Midbrain (tissue), 1 donor: Measurements from ENCODE around the gene ANKS1B.
"Not testable (repeated sequence)": the region's sequence is repeated elsewhere in the genome, so short reads cannot be mapped to it uniquely, and the experiment has no call there.

Experiments
- DNase-seq: peaks from one replicate; lab custom pipeline; 2025; lab: John Stamatoyannopoulos, UW

Gene ANKS1B

DNA sequence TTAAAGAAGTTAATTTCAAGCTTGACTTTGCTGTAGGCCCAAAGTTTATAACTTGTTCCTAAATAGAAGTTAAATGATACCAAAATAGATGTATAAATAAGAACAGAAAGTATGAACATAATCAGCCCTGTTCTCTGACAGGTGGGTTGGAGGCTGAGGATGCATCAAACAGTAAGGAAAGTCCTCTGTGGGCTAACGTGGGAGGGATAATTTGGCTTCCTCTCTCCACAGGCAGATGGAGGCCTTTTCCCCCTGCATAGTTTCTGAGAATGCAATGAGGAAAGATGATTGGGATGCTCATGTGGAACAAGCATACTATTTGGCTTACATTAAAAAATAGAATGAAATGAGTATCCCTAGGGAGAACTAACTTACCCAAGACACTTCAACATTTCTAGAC lies 280.7 kb downstream of the ANKS1B start:
- no peak for DNase-seq

- DNase-seq = no peak
Observed at GRCh38 chr12:99700032-99700431, 284.7 kb downstream of the ANKS1B start.

DNA sequence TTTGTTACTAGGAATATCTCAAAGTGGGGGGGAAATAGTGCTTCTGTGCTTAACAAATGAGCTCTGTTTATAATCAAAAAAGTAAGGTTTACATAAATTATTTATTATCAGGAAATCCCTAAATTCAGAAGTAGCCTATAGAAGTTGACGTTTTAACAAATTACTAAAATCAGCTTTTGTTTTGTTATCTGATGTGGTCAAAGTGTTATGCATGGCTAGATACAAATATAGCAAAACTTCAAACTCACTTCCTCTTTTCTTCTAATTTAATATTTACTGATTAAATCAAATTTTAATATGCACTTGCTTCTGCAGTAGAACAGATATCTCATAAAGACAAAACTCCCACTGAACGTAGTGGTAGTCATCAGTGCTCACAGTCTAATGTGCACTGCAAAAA lies 289.7 kb downstream of the ANKS1B start:
- no peak for DNase-seq

DNA sequence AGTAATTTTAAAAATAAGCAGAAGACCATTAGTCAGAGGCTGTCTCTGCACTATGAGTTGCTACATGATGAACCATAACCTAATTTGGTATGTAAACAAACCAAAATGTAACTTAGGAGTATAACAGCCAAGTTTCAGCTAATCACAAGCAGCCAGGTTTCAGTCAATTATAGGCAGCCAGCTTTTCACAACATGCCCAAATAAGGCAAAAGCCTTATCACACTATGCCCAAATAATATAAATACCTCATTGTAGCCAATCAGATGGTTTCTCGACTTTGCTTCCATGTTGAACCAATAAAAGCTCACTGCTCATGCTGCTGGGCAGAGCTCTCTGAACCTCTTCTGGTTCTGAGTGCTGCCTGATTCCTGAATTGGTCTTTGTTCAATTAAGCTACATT lies 298.6 kb downstream of the ANKS1B start:
- DNase-seq = no peak

GRCh38 chr12:99680276-99680675 lies 304.5 kb downstream of the ANKS1B start:
- DNase-seq = no peak

- DNase-seq = no peak
Observed at GRCh38 chr12:99670635-99671034, 314.1 kb downstream of the ANKS1B start.

GRCh38 chr12:99658671-99659349 lies 325.9 kb downstream of the ANKS1B start:
- DNase-seq = no peak

DNA sequence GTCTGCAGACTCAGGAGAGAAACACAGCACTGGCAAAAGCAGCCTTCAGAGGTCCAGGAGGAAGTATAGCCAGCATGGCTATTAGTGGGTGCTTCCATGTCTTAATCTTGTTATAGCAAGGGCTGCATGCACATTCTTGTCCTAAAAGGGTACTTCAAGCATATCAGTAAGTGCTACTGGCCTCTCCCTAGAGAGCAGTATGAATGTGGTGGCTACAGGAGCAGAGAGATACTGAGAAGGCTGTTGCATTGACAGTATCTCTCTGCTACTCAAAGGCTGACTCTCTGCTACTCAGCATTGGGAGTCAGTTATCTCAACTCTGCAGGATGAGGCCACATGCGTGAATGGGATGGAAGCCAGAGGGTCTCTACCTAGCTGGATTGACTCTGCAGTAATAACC lies 335.2 kb downstream of the ANKS1B start:
- no peak for DNase-seq

- DNase-seq = no peak
Observed at GRCh38 chr12:99648183-99648582, 336.6 kb downstream of the ANKS1B start.

- no peak for DNase-seq
Observed at GRCh38 chr12:99647453-99647852, 337.3 kb downstream of the ANKS1B start, which contains the start of gene GARIN6. Gene GARIN6, plus strand, starts transcription at chr12:99647753. Its CDS starts 422 bp downstream, at chr12:99648175.

DNA sequence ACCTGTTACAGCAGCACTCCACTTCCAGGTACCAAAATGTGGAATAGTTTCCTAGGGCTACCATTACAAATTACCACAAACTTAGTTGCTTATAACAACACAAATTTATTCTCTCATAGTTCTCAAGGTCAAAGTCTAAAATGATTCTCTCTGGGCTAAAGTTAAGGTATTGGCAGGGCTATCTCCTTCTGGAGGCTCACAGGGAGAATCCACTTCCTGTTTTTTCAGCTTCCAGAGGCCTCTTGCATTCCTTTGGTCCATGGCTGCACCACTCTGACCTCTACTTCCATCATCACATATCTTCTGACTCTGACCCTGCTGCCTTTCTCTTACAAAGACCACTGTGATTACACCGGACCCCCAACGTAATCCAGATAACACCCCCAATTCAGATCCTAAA lies 340.1 kb downstream of the ANKS1B start:
- DNase-seq = no peak

DNA sequence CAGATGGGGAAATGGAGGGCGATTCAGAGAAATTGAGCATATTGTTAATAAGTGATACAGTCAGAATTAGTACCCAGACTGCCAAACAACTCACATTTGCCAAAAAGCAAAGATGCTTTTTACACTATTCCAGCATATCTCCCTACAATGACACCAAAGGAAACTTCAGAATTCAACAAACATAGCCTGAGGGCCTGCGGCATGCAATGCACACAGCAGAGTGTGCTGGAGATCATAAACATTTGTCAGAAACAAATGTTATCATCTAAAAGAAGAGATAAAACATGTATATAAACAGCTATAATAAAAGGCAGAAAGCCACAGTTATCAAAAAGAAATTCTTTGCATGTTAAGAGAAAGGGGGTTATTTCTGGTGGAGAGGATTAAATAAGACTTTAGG lies 357.3 kb downstream of the ANKS1B start:
- no peak for DNase-seq

- not testable (repeated sequence) for DNase-seq
Observed at GRCh38 chr12:99624591-99624990, 360.1 kb downstream of the ANKS1B start.

DNA sequence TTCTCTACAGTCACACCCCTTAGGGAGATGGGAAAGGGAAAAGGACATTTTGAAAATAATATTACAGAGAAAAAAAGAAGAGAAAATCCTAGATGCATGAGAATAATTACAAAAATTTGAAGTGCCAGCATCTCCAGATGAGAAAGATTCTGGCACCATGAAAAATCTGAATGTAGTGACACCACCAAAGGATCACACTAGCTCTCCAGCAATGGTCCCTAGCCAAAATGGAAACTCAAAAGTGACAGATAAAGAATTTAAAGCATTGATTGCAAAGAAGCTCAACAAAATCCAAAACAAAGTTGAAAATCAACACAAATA lies 364.6 kb downstream of the ANKS1B start:
- DNase-seq = no peak

- peak; percentile 1 for DNase-seq
Observed at GRCh38 chr12:99619389-99620158, 365.2 kb downstream of the ANKS1B start.

DNA sequence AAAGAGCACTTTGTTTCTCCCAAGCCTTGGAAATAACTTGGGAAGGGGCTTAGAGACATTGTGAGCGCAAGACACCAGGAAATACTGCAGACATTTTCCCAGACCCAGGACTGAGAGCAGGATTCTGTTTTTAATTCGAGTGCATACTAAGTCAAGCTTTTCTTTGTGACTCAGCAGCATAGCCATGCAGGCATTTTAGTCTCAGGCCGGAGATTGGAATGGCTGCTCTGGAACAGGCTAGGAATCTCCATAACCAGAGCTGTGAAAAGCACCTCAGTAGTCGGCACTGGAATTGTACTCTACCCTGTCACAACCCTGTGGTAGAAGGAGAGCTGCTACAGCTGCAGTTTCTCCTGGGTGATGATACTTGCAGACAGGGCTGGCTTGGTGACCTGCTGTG lies 366.1 kb downstream of the ANKS1B start:
- DNase-seq = no peak

DNA sequence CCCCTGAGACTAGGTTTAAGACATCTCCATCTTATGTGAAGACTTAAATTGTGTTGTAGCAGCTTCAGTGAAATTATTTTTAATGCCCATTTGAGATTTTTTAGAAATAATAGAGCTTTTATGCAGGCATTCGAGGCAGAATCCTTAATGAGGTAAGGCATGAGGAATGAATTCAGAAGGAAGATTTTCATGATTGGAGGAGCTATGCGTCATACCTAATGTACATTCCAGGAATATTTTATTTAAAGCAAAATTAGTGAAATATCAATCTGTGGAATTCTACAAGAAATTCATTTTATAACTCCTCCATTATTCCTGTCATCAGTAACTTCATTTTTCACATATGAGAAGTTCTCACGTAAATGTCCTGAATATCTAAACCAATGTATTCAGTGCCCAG lies 373.1 kb downstream of the ANKS1B start:
- no peak for DNase-seq

DNA sequence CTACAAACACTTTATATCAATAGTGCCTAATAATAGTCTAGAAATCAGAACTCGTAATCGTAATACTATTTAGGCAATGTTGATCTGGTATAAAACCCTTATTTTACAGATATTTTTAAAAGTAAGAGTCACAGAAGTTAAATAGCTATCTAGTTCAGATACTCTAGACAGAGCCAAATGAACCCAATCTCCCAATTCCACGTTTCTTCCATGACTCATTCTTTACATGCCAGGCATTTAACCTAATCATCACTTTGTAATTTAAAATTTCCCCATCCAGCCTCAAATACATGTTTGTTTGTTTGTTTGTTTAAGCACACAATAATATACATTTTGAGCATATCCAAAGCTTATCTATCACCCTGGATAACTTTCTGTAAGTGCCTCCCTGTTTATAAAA lies 373.6 kb downstream of the ANKS1B start:
- DNase-seq = no peak

DNA sequence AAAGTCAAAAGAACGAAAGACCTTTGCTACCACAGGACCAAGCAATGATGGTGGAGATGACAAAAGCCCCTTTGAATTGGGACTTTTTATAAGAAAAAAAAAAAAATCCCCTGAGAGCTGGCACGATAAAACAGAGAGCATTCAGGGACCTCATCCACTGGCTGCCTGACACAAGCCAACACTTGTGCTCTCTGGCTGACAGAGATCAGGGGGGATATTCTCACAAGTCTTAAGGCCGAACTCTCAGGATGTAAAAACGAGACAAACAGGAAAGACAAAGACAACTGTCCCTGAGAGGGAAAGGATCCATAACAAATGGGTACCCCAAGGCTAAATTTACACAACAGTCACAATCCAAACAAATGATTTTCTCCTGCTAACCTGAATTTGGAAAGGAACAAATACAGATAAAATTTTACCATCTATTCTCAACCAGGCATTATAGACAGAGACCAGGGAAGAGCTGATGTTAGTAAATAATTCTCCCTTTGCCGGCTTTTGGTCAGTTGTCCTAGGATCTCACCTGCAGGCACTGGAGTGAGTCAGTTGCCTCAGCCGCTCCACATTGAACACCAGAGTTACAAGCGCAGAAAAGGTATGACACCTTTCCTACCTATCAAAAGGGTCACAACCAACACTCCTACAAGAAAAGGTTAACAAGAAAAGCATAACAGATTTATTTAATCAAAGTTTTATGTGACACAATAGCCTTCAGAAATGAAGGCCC lies 375.1 kb downstream of the ANKS1B start:
- no peak for DNase-seq

GRCh38 chr12:99600388-99600787 lies 384.3 kb downstream of the ANKS1B start:
- no peak for DNase-seq

DNA sequence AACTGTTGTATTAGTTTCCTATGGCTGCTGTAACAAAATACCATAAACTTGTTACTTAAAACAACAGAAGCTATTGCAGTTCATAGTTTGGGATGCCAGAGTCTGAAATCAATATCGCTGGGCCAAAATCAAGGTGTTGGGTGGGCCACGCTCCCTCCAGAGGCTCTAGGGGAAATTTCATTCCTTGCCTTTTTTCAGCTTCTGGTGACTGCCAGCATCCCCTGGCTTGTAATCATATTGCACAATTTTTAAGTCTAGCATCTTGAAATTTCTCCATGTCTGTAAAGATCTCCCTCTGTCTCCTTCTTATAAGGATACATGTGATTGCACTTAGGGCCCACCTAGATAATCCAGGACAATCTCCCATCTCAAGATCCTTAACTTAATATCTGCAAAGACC lies 386.0 kb downstream of the ANKS1B start:
- no peak for DNase-seq

DNA sequence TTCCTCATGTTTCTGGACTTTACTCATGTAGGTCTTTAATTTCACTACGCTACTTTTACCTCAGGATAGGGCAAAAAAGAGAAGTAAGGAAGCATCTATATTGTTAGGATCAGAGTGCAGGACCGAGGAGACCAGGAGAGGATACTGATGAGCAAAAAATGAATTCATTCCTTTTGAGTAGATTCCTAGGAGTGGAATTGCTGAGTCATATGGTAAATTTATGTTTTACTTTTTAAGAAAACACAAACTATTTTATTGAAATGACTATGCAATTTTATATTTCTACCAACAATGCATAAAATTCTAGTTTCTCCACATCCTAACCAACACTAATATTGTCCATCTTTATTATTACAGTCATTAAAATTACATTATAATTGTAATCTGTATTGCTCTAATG lies 388.0 kb downstream of the ANKS1B start:
- DNase-seq = no peak

DNA sequence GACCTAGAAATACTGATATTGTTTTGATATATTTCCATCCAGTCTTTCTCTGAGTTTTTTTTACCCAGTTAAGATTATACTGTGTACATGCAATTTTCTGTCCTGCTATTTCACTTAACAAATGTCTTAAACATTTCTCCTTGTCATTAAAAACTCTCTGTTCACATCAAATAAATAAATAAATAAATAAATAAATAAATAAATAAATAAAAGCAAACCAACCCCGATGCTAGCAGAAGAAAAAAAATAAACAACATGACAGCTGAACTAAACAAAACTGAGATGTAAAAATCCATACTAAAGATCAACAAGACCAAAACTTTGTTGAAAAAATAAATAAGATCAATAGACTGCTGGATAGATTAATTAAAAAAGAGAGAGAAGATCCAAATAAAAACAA lies 407.6 kb downstream of the ANKS1B start:
- not testable (repeated sequence) for DNase-seq
